Adipocyte (in vitro differentiated cells): ENCODE data around the gene MAGEA8.
"Not testable (repeated sequence)": the region's sequence is repeated elsewhere in the genome, so short reads cannot be mapped to it uniquely, and the experiment has no call there.

Experiments
- DNase-seq: peaks from one replicate; pipeline ENCODE4 v3.0.0-alpha.2; 2015; ENCODE audit warnings: low read depth
- H3K27me3 ChIP-seq: replicated peaks from 2 replicates; pipeline ENCODE4 v1.7.0; 2013; ENCODE audit warnings: mild to moderate bottlenecking, low read length, moderate library complexity; ENCODE audit not compliant: control insufficient read depth, insufficient read depth
- H3K36me3 ChIP-seq: 2 replicates; pipeline ENCODE4 v1.7.0; 2013; ENCODE audit warnings: low read length, mild to moderate bottlenecking, moderate library complexity; ENCODE audit not compliant: control insufficient read depth, insufficient read depth, severe bottlenecking
- H3K4me1 ChIP-seq: 2 replicates; pipeline ENCODE4 v1.7.0; 2013; ENCODE audit warnings: mild to moderate bottlenecking, low read length, moderate library complexity; ENCODE audit not compliant: control insufficient read depth, insufficient read depth
- H3K4me3 ChIP-seq: 2 replicates; pipeline ENCODE4 v1.7.0; 2013; ENCODE audit warnings: mild to moderate bottlenecking, low read length, moderate library complexity
- H3K9ac ChIP-seq: 2 replicates; pipeline ENCODE4 v1.7.0; 2013; ENCODE audit warnings: mild to moderate bottlenecking, low read length, moderate library complexity
- H3K9me3 ChIP-seq: 2 replicates; pipeline ENCODE4 v1.7.0; 2013; ENCODE audit warnings: mild to moderate bottlenecking, low read length, moderate library complexity; ENCODE audit not compliant: control insufficient read depth

Gene MAGEA8

DNA sequence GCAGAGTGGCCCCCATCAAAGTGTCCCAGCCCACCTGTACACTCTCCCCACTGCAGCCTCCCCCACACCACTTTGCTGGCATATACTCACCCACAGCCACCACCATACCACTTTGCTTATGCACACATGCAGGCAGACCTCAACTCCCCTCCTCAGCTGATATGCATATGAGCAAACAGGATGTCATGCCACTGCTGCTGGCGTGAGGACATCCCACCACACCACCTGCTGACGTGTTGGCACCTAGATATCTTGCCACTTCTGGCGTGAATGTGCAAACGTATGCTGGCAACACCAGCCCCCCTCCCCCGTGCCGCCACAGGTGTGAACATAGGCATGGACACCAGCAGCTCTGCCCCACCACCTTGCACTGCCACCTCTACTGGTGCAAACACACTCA, 22.4 kb upstream of the MAGEA8 start:
- H3K9me3 ChIP-seq: peaks cover 24% of the 10 kb centered on the region
- H3K4me3 ChIP-seq: no peak overlapping the region
- H3K36me3 ChIP-seq: no peaks in the 10 kb centered on the region
- DNase-seq: no peak
- H3K9ac ChIP-seq: no peak overlapping the region
- peaks cover 9% of the 10 kb centered on the region for H3K27me3 ChIP-seq
- H3K4me1 ChIP-seq: no peaks in the 10 kb centered on the region

GRCh38 chrX:149860445-149860844, 20.5 kb upstream of the MAGEA8 start:
- Histone ChIP-seq H3K9ac (no peak overlapping the region), H3K27me3 (peaks cover 4% of the 10 kb centered on the region), H3K36me3 (no peaks in the 10 kb centered on the region), H3K9me3 (peaks cover 24% of the 10 kb centered on the region), H3K4me3 (no peak overlapping the region), H3K4me1 (no peaks in the 10 kb centered on the region)
- no peak for DNase-seq

DNA sequence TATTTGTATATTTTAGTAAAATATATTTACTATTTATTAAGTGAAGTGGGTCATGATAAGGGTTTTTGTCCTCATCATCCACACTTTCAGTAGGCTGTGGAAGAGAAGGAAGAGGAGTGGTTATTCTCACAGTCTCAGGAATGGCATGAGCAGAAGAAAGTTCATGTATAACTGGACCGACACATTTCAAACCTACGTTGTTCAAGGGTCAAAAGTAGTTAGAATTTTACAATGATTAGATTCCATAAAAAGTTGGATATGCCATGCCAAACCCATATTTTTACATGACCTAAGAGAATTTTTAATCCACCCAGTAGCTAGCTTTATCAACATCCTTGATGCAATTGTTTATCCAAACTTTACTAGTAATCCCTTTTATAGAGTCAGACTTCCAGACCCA, 15.6 kb upstream of the MAGEA8 start:
- no peaks in the 10 kb centered on the region for H3K36me3 ChIP-seq
- H3K9me3 ChIP-seq: peaks cover 14% of the 10 kb centered on the region
- no peaks in the 10 kb centered on the region for H3K27me3 ChIP-seq
- H3K4me1 ChIP-seq: no peaks in the 10 kb centered on the region
- DNase-seq: no peak
- H3K4me3 ChIP-seq: no peak overlapping the region
- H3K9ac ChIP-seq: no peak overlapping the region

GRCh38 chrX:149867488-149867887, 13.5 kb upstream of the MAGEA8 start:
- no peak for DNase-seq
- Histone ChIP-seq H3K4me1 (no peaks in the 10 kb centered on the region), H3K9me3 (no peaks in the 10 kb centered on the region), H3K27me3 (peaks cover 8% of the 10 kb centered on the region), H3K4me3 (no peak overlapping the region), H3K36me3 (no peaks in the 10 kb centered on the region), H3K9ac (no peak overlapping the region)

GRCh38 chrX:149870840-149871239, 10.1 kb upstream of the MAGEA8 start:
- no peak overlapping the region for H3K4me3 ChIP-seq
- H3K9ac ChIP-seq: no peak overlapping the region
- H3K36me3 ChIP-seq: no peaks in the 10 kb centered on the region
- H3K9me3 ChIP-seq: peaks cover 3% of the 10 kb centered on the region
- H3K27me3 ChIP-seq: peaks cover 8% of the 10 kb centered on the region
- DNase-seq: no peak
- no peaks in the 10 kb centered on the region for H3K4me1 ChIP-seq

GRCh38 chrX:149871433-149871832, 9.6 kb upstream of the MAGEA8 start:
- no peak overlapping the region for H3K4me3 ChIP-seq
- no peak overlapping the region for H3K9ac ChIP-seq
- H3K36me3 ChIP-seq: no peaks in the 10 kb centered on the region
- peaks cover 8% of the 10 kb centered on the region for H3K27me3 ChIP-seq
- DNase-seq: no peak
- H3K4me1 ChIP-seq: no peaks in the 10 kb centered on the region
- H3K9me3 ChIP-seq: peaks cover 3% of the 10 kb centered on the region

DNA sequence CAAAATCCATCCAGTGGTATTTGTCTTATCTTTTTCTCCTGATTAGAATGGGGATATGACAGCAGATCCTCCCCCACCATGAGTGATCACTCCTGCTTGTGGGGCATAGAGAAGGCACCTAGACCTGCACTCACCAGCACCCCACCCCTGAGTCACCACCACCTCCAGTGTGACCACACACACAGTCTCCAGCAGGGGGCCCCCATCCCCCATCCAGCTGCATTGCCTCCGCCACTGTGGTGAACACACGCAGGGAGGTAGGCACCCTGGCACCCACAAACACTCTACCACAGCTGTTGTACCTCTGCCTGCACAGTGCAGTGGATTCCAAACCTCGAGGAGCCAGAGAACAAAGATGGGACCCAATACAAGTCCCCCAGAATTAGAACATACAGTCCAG, 9.0 kb upstream of the MAGEA8 start:
- H3K9me3 ChIP-seq: peaks cover 3% of the 10 kb centered on the region
- DNase-seq: no peak
- H3K36me3 ChIP-seq: no peaks in the 10 kb centered on the region
- H3K4me1 ChIP-seq: no peaks in the 10 kb centered on the region
- no peak overlapping the region for H3K9ac ChIP-seq
- peaks cover 8% of the 10 kb centered on the region for H3K27me3 ChIP-seq
- no peak overlapping the region for H3K4me3 ChIP-seq

DNA sequence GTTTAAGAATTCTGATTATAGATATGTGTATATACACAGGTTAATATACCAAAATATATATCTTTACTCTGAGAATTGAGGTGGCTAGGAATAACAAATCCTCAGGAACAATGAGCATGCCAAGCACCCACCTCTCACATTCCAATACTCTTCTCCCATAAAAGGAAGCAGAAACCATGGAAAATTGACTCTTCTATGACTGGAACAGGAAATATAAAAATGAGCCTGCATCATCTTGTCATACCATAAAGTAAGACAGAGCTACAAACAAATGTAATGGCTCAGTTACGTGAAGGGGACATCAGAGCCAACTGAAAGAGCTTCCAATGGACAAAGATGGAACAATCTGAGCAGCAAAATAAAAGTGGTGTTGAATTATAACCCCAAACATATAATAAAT, 3.8 kb upstream of the MAGEA8 start:
- Histone ChIP-seq H3K27me3 (no peaks in the 10 kb centered on the region), H3K4me3 (no peak overlapping the region), H3K9ac (no peak overlapping the region), H3K9me3 (peaks cover 3% of the 10 kb centered on the region), H3K36me3 (no peaks in the 10 kb centered on the region), H3K4me1 (no peaks in the 10 kb centered on the region)
- DNase-seq: no peak

DNA sequence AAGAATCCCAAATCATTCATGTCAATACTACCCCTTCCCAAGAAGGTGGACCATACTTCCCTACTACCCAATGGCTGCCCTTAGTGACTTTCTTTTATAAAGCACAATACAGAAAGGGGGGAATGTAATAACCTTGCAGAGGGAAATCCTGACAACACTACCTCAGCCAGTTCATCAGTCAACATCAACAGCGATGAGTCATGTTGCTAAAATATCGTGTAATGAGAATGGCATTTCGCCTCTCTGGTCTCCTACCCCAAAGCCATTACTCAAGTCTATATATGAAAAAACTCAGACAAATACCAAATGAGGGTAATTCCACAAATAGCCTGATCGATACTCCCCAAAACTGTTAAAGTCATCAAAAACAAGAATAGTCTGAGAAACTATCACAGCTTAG, 3.3 kb upstream of the MAGEA8 start:
- H3K36me3 ChIP-seq: no peaks in the 10 kb centered on the region
- H3K4me1 ChIP-seq: no peaks in the 10 kb centered on the region
- H3K9me3 ChIP-seq: peaks cover 3% of the 10 kb centered on the region
- no peak overlapping the region for H3K4me3 ChIP-seq
- no peak for DNase-seq
- no peaks in the 10 kb centered on the region for H3K27me3 ChIP-seq
- no peak overlapping the region for H3K9ac ChIP-seq

DNA sequence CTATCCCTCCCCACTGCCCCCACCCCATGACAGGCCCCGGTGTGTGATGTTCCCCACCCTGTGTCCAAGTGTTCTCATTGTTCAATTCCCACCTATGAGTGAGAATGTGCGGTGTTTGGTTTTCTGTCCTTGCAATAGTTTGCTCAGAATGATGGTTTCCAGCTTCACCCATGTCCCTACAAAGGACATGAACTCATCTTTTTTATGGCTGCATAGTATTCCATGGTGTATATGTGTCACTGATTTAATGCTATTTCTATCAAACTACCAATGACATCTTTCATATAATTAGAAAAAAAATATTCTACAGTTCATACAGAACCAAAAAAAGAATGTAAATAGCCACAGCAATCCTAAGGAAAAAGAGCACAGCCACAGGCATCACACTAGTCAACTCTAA, 9.8 kb downstream of the MAGEA8 start:
- H3K36me3 ChIP-seq, H3K9me3 ChIP-seq, DNase-seq, H3K4me3 ChIP-seq, H3K9ac ChIP-seq, H3K4me1 ChIP-seq: not testable (repeated sequence)
- H3K27me3 ChIP-seq: peaks cover 12% of the 10 kb centered on the region

GRCh38 chrX:149898554-149898953, 17.6 kb downstream of the MAGEA8 start:
- H3K36me3 ChIP-seq: no peaks in the 10 kb centered on the region
- H3K9me3 ChIP-seq: peaks cover 16% of the 10 kb centered on the region
- DNase-seq: no peak

GRCh38 chrX:149903889-149904748, 23.1 kb downstream of the MAGEA8 start:
- peak; percentile 24 for DNase-seq
- Histone ChIP-seq H3K4me3 (peak overlapping the region; percentile 25), H3K36me3 (no peaks in the 10 kb centered on the region), H3K27me3 (peaks cover 14% of the 10 kb centered on the region), H3K9me3 (peaks cover 6% of the 10 kb centered on the region), H3K4me1 (no peaks in the 10 kb centered on the region), H3K9ac (no peak overlapping the region)

More at GRCh38 chrX:149898554-149898953, 17.6 kb downstream of the MAGEA8 start:
- Histone ChIP-seq H3K4me1 (no peaks in the 10 kb centered on the region), H3K4me3 (no peak overlapping the region), H3K27me3 (peaks cover 4% of the 10 kb centered on the region), H3K9ac (no peak overlapping the region)
